ENCODE measurements around the gene HLX. TPM values are rescaled to one million over a fixed set of nuclear protein-coding genes. Genes with fewer than 3 reads are reported as not detected.
A peak's percentile ranks its signal among the peaks of the same experiment; 100 is the strongest.

HLX gene
- total and polyA plus RNA-seq, 2 of the 13 experiments (the other 11 are each of a cell fraction or from before 2014, with no cell fraction given), result 0.30 to 0.35 TPM

DNA sequence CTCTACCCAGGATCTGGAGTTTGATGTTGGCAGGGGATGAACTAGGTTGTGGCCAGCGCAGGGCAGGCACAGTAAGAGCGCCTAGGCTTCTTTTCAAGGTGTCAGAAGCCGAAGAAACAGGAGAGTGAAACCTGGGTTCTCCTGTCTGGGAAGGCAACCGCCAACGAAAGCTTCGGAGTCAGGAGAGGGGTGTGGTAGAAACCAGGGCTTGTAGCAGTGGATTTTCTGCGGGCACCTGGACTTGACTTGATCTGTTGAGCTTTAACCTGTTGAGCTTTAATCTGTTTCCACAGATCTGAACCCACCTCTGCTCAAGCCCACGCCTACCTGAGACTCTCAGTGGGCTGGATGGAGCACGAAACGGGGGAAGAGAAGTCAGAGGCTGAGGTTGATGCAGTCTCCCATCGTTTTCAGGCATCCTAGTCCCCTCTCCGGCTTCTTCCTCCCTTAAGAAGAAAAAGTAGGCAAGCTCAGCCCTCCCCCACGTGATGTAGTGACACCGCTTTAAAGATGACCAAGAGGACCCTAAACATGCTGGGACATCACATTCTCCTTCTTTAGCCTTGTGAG lies 9.3 kb downstream of the HLX start:
- Histone ChIP-seq H3K9me3 (ENCODE audit: low read length) (no peaks in the 10 kb centered on the region), H3K9ac (ENCODE audit: insufficient read depth, low read depth, low read length) (no peak overlapping the region), H3K27ac (ENCODE audit: extremely low read length, insufficient read depth, low read length) (no peak overlapping the region), H3K36me3 (replicated peaks in 1 of 2; ENCODE audit: control insufficient read depth in 1 of 2, insufficient read depth in 2 of 2, low read length in 2 of 2) (no peaks in the 10 kb centered on the region), H4K20me1 (ENCODE audit: insufficient read depth, low read length) (no peaks in the 10 kb centered on the region), H3K4me2 (ENCODE audit: low read depth, low read length) (no peak overlapping the region), H3K4me1 (ENCODE audit: insufficient read depth, low read length) (no peaks in the 10 kb centered on the region), H2AFZ (ENCODE audit: low read length) (no peak overlapping the region), H3K79me2 (ENCODE audit: insufficient read depth, low read length) (no peaks in the 10 kb centered on the region), H3K4me3 (replicated peaks in 1 of 3; ENCODE audit: insufficient read depth in 1 of 3, low read depth in 2 of 3, low read length in 3 of 3) (no peak overlapping the region), H3K27me3 (ENCODE audit: control insufficient read depth in 1 of 2, insufficient read depth in 2 of 2, low read length in 2 of 2) (peaks cover 2 to 55% of the 10 kb centered on the region in 2 experiments; a peak in 4 of 5 replicates)
- intact Hi-C loops (cut with micrococcal nuclease; ENCODE audit: unreplicated experiment), result no loop called here
- ATAC-seq, result peak; percentile 10; the same call in 2 of the 3 replicates
- FAIRE-seq, result no peak
- 25% methylated on average over 12 of the region's 14 CpGs for WGBS (ENCODE audit: low lambda C conversion rate)
- TF ChIP-seq UBTF (CRISPR knock-in tag; IDR thresholded peaks at IDR 0.05) (no peak), ATF7-NPFF (CRISPR knock-in tag; IDR thresholded peaks at IDR 0.05; ENCODE audit: low read depth) (no peak), LCORL (IDR thresholded peaks at IDR 0.05) (no peak), LCORL (CRISPR knock-in tag; IDR thresholded peaks at IDR 0.05) (no peak), GPN1 (CRISPR knock-in tag; IDR thresholded peaks at IDR 0.05; ENCODE audit: borderline replicate concordance) (no peak), CENPX (CRISPR knock-in tag; IDR thresholded peaks at IDR 0.05) (no peak), ADNP (CRISPR knock-in tag; IDR thresholded peaks at IDR 0.05) (no peak), ZEB1 (IDR thresholded peaks at IDR 0.05; ENCODE audit: insufficient replicate concordance, low read depth) (no peak), FOSL2 (CRISPR knock-in tag; IDR thresholded peaks at IDR 0.05) (no peak), NKX3-1 (CRISPR knock-in tag; IDR thresholded peaks at IDR 0.05) (no peak), PAWR (CRISPR knock-in tag; IDR thresholded peaks at IDR 0.05; ENCODE audit: borderline replicate concordance) (no peak), GTF2F1 (IDR thresholded peaks at IDR 0.05; ENCODE audit: low read length) (no peak)
- TF ChIP-seq, protein P1, sequence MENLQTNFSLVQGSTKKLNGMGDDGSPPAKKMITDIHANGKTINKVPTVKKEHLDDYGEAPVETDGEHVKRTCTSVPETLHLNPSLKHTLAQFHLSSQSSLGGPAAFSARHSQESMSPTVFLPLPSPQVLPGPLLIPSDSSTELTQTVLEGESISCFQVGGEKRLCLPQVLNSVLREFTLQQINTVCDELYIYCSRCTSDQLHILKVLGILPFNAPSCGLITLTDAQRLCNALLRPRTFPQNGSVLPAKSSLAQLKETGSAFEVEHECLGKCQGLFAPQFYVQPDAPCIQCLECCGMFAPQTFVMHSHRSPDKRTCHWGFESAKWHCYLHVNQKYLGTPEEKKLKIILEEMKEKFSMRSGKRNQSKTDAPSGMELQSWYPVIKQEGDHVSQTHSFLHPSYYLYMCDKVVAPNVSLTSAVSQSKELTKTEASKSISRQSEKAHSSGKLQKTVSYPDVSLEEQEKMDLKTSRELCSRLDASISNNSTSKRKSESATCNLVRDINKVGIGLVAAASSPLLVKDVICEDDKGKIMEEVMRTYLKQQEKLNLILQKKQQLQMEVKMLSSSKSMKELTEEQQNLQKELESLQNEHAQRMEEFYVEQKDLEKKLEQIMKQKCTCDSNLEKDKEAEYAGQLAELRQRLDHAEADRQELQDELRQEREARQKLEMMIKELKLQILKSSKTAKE (CRISPR knock-in tag; IDR thresholded peaks at IDR 0.05; ENCODE audit: borderline replicate concordance), result no peak
- TF ChIP-seq, protein P2, sequence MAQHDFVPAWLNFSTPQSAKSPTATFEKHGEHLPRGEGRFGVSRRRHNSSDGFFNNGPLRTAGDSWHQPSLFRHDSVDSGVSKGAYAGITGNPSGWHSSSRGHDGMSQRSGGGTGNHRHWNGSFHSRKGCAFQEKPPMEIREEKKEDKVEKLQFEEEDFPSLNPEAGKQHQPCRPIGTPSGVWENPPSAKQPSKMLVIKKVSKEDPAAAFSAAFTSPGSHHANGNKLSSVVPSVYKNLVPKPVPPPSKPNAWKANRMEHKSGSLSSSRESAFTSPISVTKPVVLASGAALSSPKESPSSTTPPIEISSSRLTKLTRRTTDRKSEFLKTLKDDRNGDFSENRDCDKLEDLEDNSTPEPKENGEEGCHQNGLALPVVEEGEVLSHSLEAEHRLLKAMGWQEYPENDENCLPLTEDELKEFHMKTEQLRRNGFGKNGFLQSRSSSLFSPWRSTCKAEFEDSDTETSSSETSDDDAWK (CRISPR knock-in tag; IDR thresholded peaks at IDR 0.05), result no peak
- DNase-seq (ENCODE audit: low spot score), result no peak
- no TSS peak for BruUV-seq (replicated peaks)
- POLR2A ChIA-PET, result no interaction called here
- in situ Hi-C loops (cut with HindIII; ENCODE audit: extremely low pct_ligation_motif_present, low pct_unique_long_range_greater_than_20kb), result no loop called here
- CTCF ChIA-PET (ENCODE audit: low intra/inter-chr PET ratio, low total read pairs), result no interaction called here

Measured in HepG2 (cell line).